SIG-M5 treated with dmso at 0.1 percent for 504 hours (cell line): ENCODE measurements around the gene ARSH.
"Not testable (repeated sequence)": the region's sequence is repeated elsewhere in the genome, so short reads cannot be mapped to it uniquely, and the experiment has no call there.

Experiments used
- DNase-seq: peaks from one replicate; lab custom pipeline; 2025; ENCODE audit not compliant: unreplicated experiment; lab: John Stamatoyannopoulos, UW

The ARSH gene

DNA sequence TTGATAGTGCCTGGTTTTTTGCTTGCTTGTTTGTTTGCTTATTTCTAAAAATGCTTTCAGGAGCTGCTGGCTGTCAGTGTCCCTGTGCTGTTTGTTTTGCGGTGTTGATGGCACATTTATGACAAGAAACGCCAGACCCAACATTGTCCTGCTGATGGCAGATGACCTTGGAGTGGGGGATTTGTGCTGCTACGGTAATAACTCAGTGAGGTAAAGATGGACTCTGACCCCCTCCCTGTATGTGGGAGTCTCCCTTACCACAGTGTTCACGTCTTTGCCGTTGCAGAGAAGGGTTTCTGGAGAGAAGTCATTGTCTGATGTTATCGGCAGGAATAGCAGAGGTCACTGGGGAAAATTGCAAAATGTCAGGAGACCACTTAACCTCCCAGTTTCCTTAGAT, at the start of gene ARSH:
TSS of gene ARSH (plus strand) at position 52 of the 400 bp plus-strand sequence. CDS start at position 119, 67 bp downstream.
- DNase-seq: no peak

DNA sequence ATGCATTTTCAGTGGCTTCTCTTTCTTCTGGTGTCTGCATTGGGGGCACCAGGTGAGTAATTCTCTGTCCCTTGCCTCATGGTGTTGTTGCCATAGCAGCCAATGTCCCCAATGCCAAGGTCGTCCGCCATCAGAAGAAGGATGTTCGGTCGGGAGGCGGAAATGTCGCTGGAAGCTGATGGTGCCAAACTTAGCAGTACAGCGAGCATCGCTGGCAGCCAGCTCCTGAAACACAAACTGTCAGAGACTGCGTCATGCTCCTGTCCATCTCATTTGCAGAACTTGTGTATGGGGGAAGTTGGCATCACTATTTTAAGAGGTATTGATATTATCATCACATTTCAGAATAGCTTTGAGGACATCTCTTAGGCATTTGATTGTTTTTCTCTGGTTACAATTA, 48.1 kb upstream of the ARSH start:
- DNase-seq: no peak

DNA sequence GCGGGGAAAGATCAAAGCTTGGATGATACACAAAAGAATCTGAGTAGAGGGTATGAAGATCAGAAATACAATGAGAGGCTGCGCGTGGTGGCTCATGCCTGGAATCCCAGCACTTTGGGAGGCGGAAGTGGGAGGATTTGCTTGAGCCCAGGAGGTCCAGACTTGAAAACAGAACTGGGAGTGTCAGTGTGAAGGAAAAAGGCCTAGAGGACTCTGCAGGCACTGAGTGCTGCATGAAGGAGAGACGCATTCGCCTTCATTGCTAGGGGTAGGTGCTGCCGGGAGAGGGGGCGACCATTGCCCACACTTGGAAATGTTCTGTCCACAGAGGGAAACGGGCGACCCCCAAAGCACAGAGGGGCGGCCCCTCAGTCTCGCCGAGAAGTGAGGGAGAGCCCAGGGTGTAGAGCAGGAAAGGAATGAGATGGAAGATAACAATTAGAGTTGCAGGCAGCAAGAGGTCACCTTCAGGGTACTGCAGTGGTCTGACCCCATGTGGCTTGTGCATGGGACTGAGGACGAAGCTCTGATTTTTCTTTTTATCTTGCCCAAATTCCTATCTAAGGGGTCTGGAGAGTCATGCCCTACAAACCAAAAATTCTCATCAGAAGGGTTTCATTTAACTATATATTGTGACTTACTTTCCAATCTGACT, 45.4 kb upstream of the ARSH start:
- no peak for DNase-seq

GRCh38 chrX:2962381-2962780, 44.0 kb upstream of the ARSH start:
- no peak for DNase-seq

DNA sequence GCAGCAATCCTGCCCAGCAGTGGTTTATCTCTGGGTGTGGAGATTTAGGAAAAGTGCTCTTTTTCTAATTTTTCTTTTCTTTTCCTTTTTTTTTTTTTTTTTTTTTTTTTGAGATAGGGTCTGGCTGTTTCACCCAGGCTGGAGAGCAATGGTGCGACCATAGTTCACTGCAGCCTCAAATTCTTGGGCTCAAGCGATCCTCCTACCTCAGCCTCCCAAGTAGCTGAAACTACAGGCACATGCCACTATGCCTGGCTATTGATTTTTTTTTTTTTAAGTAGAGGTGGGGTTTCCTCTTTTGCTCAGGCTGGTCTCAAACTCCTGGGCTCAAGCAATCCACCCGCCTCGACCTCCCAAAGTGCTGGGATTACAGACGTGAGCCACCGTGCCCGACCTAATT, 42.9 kb upstream of the ARSH start:
- not testable (repeated sequence) for DNase-seq

GRCh38 chrX:2963992-2964794, 42.2 kb upstream of the ARSH start:
- DNase-seq: not testable (repeated sequence)

DNA sequence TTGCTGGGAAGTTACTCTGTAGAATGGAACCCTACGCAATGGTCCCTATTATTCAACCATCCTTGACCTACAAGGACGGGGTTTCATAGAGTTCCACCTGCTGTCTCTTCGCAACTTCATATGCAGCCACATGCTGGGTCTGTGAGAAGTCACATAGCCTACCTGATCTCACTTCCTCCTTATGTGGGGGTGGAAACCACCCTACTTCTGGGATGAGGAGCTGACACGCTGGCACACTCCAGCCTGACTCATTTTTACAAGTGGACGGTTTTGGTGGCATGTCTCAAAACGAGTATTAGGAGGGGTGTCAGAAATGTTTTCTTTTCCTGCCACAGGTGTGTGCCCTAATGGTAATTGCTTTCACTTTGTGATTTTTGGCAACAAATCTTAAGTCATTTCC, 40.4 kb upstream of the ARSH start:
- no peak for DNase-seq

GRCh38 chrX:2967012-2967411, 39.3 kb upstream of the ARSH start:
- DNase-seq: no peak

- no peak for DNase-seq
Observed at GRCh38 chrX:2967584-2967983, 38.8 kb upstream of the ARSH start.

GRCh38 chrX:2967998-2968909, 38.1 kb upstream of the ARSH start:
- DNase-seq: no peak

- no peak for DNase-seq
Observed at GRCh38 chrX:2969021-2969420, 37.3 kb upstream of the ARSH start.

DNA sequence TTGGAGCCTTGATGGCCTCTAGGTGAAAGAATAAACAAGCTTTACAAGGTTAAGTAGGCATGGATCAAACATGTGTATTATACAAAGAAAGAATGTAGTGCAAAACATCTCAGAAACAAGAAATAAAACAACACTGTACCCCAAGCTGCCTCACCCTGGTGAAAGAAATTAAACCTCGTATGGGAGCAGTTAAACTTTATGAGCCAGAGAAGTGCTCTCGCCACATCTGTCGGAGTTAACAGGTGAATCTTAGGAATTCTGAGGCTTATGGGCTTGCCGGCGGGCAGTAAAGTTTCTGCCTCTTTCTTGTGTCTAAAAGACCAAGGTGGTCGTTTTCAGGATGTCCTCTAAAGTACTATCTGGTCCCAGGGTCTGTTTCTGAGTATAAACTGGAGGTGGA, 34.0 kb upstream of the ARSH start:
- no peak for DNase-seq

DNA sequence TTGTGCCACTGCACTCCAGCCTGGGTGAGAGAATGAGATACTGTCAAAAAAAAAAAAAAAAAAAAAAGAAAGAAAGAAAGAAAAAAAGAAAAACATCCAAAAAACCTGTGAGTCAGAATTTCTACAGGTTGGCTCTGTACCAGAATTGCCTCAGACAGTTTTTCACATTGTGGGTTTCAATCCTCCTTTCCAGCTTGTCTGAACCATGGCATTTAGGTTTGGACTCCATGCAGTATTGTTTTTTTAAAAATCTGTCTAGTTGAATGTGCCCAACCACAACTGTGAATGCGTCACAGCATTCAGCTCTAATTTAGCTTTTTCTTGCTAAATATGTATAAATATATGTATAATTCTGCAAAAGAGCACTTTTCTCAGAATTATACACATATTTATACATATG, 31.4 kb upstream of the ARSH start:
- no peak for DNase-seq

GRCh38 chrX:2978639-2979038, 27.7 kb upstream of the ARSH start:
- not testable (repeated sequence) for DNase-seq

DNA sequence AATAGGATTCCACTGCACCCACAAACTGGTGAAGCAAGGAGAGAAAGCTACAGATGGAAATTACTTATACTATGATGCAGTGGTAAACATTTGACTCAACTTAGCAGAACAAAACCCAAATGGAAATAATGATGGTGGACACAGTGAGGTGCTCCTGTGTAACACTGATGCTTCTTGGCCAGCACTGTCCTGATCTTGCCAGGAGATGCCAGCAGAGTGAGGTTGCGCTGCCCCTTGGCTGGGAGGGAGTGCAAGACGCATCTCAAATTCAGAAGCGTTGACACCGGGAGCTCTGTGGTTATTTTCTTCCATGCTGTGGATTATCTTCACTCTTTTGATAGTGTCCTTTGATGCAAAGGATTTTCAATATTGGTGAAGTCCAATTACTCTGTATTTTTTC, 22.0 kb upstream of the ARSH start:
- no peak for DNase-seq

DNA sequence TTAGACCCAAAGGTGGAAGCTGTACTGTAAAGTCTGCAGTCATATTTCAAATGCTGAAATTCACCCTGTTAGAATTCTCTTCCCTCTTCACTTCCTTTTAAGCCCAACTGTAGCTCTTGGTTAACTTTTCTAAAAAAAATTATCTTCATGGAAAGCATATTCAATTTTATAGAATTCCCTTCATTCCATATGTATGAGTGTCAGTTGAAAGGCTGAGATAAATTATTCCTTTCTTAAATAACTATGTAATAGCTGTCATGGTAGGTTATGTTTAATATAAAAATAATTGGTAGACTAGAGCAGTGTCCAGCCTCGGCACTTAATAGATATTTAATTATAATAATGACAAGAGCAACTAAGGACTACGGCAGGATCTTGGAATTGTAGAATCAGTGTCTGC, 16.8 kb upstream of the ARSH start:
- DNase-seq: no peak

DNA sequence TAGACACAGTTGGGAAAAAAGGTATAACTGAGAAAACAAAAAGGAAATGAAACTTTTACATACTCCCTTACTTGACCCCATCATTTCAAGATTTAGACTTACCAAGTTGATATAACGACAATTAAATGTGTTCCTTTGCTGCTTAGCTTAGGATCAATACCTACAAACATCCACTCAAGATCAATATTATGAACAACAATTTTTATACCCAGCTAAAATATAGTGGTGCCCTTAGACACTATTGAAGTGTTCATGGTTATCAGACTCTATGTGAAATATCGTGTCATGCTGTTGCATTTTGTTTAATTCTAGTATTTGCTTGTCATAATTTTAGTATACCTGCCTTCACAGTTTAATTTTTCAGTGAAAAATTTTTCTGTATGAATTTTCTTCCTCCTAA, 4.2 kb downstream of the ARSH start:
- no peak for DNase-seq

- DNase-seq: no peak
Observed at GRCh38 chrX:3017492-3017891, 11.1 kb downstream of the ARSH start.

DNA sequence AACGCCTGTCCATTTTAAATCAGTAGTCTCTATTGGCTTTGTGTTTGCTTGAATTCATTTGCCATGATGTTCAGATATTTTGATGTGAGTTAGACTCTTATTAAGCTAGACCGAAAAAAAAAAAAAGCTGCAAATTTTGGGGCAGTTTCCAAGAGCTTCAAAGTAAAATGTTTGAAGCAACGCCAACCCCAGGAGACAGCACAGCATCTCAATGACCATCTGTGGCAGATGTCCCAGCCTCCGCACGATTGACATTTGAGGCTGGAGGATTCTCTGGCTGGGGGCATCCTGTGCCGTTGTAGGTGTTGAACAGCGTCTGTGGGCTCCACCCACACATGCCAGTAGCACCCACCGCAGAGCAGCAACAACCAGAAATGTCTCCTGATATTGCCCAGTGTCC, 17.8 kb downstream of the ARSH start:
- DNase-seq: no peak

DNA sequence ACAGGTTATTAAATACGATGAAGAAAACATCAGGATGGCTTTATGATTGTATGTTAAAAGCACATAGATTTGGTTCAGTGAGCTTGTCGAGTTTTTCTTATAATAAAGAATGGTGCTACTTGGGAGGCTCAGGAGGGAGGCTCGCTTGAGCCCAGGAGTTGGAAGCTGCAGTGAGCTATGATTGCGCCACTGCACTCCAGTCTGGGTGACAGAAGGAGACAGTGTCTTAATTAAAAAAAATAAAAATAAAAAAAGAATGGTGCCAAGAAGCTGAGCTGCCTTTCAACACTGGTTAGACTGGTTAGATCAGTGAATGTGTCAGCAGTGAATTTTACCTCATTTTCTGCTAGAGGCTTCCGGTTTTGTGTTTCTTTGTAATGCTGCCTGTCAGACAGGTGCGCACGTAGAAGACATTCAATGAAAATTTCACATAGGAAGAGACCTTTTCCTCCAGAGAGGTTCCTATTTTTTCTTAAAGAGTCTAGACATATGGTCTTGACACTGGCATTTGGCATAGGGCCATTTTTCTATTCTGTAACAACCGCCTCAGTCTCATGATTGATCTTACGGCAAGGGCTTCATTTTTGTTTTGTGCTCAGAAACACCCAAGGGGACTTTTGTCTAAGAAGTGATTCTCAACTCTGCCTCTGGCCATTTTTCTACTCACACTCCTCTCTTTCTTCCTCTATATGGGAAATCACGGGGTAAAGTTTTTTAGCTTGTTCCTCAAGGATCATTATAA, 19.9 kb downstream of the ARSH start:
- peak; percentile 12 for DNase-seq

GRCh38 chrX:3029129-3029528, 22.8 kb downstream of the ARSH start:
- no peak for DNase-seq
